ENCODE results near the gene TTF2. TPM values are rescaled to one million over a fixed set of nuclear protein-coding genes. Genes with fewer than 3 reads are reported as not detected.

Gene TTF2
- total RNA-seq = 5.2 TPM in 2 replicates

DNA sequence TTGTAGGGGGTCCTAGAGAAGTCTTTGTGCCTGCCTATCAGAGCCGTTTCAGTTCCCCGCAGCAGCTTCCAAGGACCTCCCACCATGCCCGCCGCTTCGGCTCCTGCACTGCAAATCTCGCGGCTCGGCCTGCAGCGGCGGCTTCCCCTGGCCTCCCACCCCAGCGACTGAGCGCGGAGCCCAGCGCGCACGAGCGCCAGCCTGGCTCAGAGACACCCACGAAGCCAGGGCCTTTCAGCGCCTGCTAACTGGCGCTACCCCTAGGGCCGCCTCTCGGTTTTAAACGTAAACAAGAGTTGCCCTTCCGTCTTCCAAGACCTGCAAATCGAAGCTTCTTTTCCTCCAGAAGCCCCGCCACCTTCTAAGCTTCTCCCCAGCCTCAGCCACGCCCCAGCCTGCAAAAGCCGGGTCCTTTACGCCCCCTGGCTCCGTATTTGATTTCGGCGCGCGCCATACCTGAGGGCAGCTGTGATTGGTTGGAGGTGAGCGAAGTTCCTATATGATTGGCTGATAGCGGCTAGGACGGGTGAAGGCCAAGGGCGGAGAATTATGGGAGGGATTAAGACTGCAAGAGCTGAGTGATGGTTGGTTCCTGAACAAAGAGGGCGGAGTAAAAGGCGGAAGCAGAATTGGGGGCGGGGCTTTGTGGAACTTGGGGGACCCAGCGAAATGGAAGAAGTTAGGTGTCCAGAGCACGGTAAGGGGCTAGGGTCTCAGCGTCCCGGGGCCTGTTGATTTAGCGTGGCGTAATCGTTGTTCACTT, at the start of gene TTF2:
Gene TTF2, plus strand, starts transcription at position 649 of the 763 bp plus-strand sequence. Its CDS starts 21 bp downstream, at position 670.

DNA sequence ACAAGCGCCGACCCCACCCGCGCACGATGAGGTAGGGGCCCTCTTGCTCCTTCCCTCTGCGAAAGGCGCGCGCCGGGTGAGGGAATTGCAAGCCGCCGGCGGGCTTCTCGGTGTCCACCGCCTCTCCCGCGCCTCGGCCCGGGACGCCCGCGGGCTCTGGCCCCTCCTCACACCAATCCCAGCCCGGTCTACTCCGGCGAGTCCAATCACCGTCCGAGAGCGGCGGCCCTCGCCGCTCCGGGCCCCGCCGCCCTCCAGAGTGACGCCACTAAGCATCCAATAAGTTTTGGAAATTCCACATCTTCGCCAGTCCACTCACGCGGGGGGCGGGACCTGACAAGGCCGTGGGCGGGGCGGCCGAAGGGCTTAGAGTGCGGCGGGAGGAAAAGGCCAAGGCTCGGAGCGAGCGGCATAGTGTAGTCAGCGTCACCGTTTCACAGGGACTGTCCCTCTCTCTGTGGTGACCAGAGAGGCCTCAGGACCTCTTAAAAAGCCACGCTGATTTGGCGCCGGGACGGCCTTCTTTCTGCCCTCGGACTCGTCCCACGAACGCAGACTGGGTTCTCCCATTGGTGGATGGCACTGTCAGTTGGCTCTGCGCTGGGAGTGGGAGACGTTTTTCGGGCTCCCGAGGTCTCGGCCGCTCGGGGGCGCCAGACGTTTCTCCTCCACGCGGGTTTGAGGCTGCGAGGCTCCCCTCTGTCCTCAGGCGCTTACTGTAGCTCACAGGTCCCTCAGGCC, 61.6 kb downstream of the TTF2 start, which contains the start of gene TRIM45:
Gene TRIM45, minus strand, starts transcription at position 161 of the 741 bp plus-strand sequence. CDS start 548 bp downstream, outside the sequence.

Other genes starting within 250 kb of the TTF2 start
- gene PTGFRN, start 150.4 kb upstream of the TTF2 start, total RNA-seq = 145 and 268 TPM in 2 replicates
- gene CD101, start 58.6 kb upstream of the TTF2 start, total RNA-seq = 0.60 and 0.63 TPM in 2 replicates
- 3.8 and 5.1 TPM in 2 replicates for gene TRIM45, start 61.4 kb downstream of the TTF2 start, total RNA-seq
- not detected in 2 replicates for gene VTCN1, start 150.6 kb downstream of the TTF2 start, total RNA-seq

Measured in bronchial smooth muscle cell (primary cell).